Astrocyte (in vitro differentiated cells and primary cell): ENCODE measurements around the gene CELF4. TPM values are rescaled to one million over a fixed set of nuclear protein-coding genes. Genes with fewer than 3 reads are reported as not detected.

Source experiments
- DNase-seq: peaks from one replicate; pipeline ENCODE4 v3.0.0-alpha.2; 2010; ENCODE audit warnings: low read depth
- FAIRE-seq: peaks from 2 replicates; lab custom pipeline; 2011; peaks lifted over from hg19 to GRCh38; lab: Jason Lieb, UNC
- H2AFZ ChIP-seq: 2 replicates; pipeline ENCODE4 v1.6.0; 2012; ENCODE audit warnings: low read depth, low read length, inconsistent platforms
- H3K27ac ChIP-seq: 2 replicates; pipeline ENCODE4 v1.5.1; 2011; ENCODE audit warnings: low read depth, low read length, inconsistent platforms
- H3K27me3 ChIP-seq: 2 replicates; pipeline ENCODE4 v1.6.0; 2011; ENCODE audit warnings: low read length, inconsistent platforms; ENCODE audit not compliant: insufficient read depth
- H3K36me3 ChIP-seq: 2 replicates; pipeline ENCODE4 v1.5.1; 2011; ENCODE audit warnings: low read length, inconsistent platforms; ENCODE audit not compliant: insufficient read depth
- H3K4me1 ChIP-seq: 2 replicates; pipeline ENCODE4 v1.5.1; 2011; ENCODE audit warnings: low read length, inconsistent platforms; ENCODE audit not compliant: insufficient read depth
- H3K4me2 ChIP-seq: 2 replicates; pipeline ENCODE4 v1.6.0; 2012; ENCODE audit warnings: low read length, inconsistent platforms
- H3K4me3 ChIP-seq: 2 replicates; pipeline ENCODE4 v1.5.1; 2011; ENCODE audit warnings: low read depth, mild to moderate bottlenecking, low read length, inconsistent platforms; ENCODE audit not compliant: insufficient read depth
- H3K79me2 ChIP-seq: 2 replicates; pipeline ENCODE4 v1.6.0; 2012; ENCODE audit warnings: mild to moderate bottlenecking, low read length, inconsistent platforms; ENCODE audit not compliant: insufficient read depth
- H3K9ac ChIP-seq: 2 replicates; pipeline ENCODE4 v1.6.0; 2012; ENCODE audit warnings: mild to moderate bottlenecking, low read length, inconsistent platforms
- H3K9me3 ChIP-seq: 2 replicates; pipeline ENCODE4 v1.5.1; 2012; ENCODE audit warnings: low read depth, mild to moderate bottlenecking, low read length, inconsistent platforms; ENCODE audit not compliant: insufficient read depth
- H4K20me1 ChIP-seq: 2 replicates; pipeline ENCODE4 v1.6.0; 2012; ENCODE audit warnings: low read length, inconsistent platforms; ENCODE audit not compliant: insufficient read depth
- H3K27ac Mint-ChIP-seq: one replicate; pipeline ENCODE4 v1.8.0; 2021; ENCODE audit warnings: mild to moderate bottlenecking, mixed read lengths; ENCODE audit not compliant: unreplicated experiment
- H3K27me3 Mint-ChIP-seq: one replicate; pipeline ENCODE4 v1.8.0; 2021; ENCODE audit warnings: low read depth, mixed read lengths; ENCODE audit not compliant: unreplicated experiment
- H3K36me3 Mint-ChIP-seq: one replicate; pipeline ENCODE4 v1.8.0; 2021; ENCODE audit warnings: low read depth, mixed read lengths; ENCODE audit not compliant: unreplicated experiment
- H3K4me1 Mint-ChIP-seq: one replicate; pipeline ENCODE4 v1.8.0; 2021; ENCODE audit warnings: low read depth, mixed read lengths; ENCODE audit not compliant: unreplicated experiment
- H3K4me3 Mint-ChIP-seq: one replicate; pipeline ENCODE4 v1.8.0; 2021; ENCODE audit warnings: mild to moderate bottlenecking, moderate library complexity, mixed read lengths; ENCODE audit not compliant: unreplicated experiment
- H3K9me3 Mint-ChIP-seq: one replicate; pipeline ENCODE4 v1.8.0; 2021; ENCODE audit warnings: mild to moderate bottlenecking, mixed read lengths; ENCODE audit not compliant: unreplicated experiment
- CTCF ChIP-seq: IDR thresholded peaks from 2 replicates; pipeline ENCODE4 v1.5.1; 2011; ENCODE audit warnings: low read depth, mild to moderate bottlenecking, inconsistent platforms, low read length, moderate library complexity; ENCODE audit not compliant: insufficient read depth
- EZH2 ChIP-seq: IDR thresholded peaks from 2 replicates; pipeline ENCODE4 v1.6.1; 2012; ENCODE audit warnings: mild to moderate bottlenecking, low read length, inconsistent platforms; ENCODE audit not compliant: insufficient read depth
- total RNA-seq: library from RNA; stranded (reverse); gene quantifications from 2 replicates; pipeline ENCODE4 v1.2.1, GENCODE V29; 2021

Gene CELF4
- total RNA-seq, 1 donor from 2014 or later, result 0.16 TPM

GRCh38 chr18:37238282-37239108, 327.1 kb downstream of the CELF4 start:
- no peak overlapping the region for H3K9ac ChIP-seq
- Mint-ChIP-seq H3K4me3 (no peak overlapping the region), H3K27ac (no peak overlapping the region), H3K9me3 (no peaks in the 10 kb centered on the region), H3K27me3 (peaks cover 31% of the 10 kb centered on the region), H3K4me1 (peaks cover 7% of the 10 kb centered on the region), H3K36me3 (no peaks in the 10 kb centered on the region)
- no peaks in the 10 kb centered on the region for H3K36me3 ChIP-seq
- TF ChIP-seq EZH2, result no peak
- no peak for TF ChIP-seq CTCF
- no peak overlapping the region for H3K27ac ChIP-seq
- FAIRE-seq (no peak), DNase-seq (no peak)
- H3K79me2 ChIP-seq, result no peaks in the 10 kb centered on the region
- H3K27me3 ChIP-seq, result no peaks in the 10 kb centered on the region
- no peak overlapping the region for H3K4me2 ChIP-seq
- no peak overlapping the region for H2AFZ ChIP-seq
- H4K20me1 ChIP-seq, result no peaks in the 10 kb centered on the region
- no peaks in the 10 kb centered on the region for H3K4me1 ChIP-seq
- H3K9me3 ChIP-seq, result no peaks in the 10 kb centered on the region
- no peak overlapping the region for H3K4me3 ChIP-seq

GRCh38 chr18:37235583-37235982, 330.0 kb downstream of the CELF4 start:
- Mint-ChIP-seq H3K4me1 (peaks cover 7% of the 10 kb centered on the region), H3K36me3 (no peaks in the 10 kb centered on the region), H3K9me3 (no peaks in the 10 kb centered on the region), H3K27me3 (peaks cover 15% of the 10 kb centered on the region), H3K27ac (no peak overlapping the region), H3K4me3 (no peak overlapping the region)
- Histone ChIP-seq H3K36me3 (no peaks in the 10 kb centered on the region), H3K27ac (no peak overlapping the region), H2AFZ (no peak overlapping the region), H4K20me1 (no peaks in the 10 kb centered on the region), H3K79me2 (no peaks in the 10 kb centered on the region), H3K9me3 (no peaks in the 10 kb centered on the region), H3K4me1 (no peaks in the 10 kb centered on the region), H3K27me3 (no peaks in the 10 kb centered on the region), H3K9ac (no peak overlapping the region), H3K4me2 (no peak overlapping the region), H3K4me3 (no peak overlapping the region)
- no peak for FAIRE-seq
- no peak for DNase-seq
- TF ChIP-seq CTCF (no peak), EZH2 (no peak)

- H3K9me3 ChIP-seq, result no peaks in the 10 kb centered on the region
- Mint-ChIP-seq H3K36me3 (no peaks in the 10 kb centered on the region), H3K27ac (no peak overlapping the region), H3K9me3 (no peaks in the 10 kb centered on the region), H3K4me1 (no peaks in the 10 kb centered on the region), H3K4me3 (no peak overlapping the region), H3K27me3 (peaks cover 2% of the 10 kb centered on the region)
- no peak overlapping the region for H2AFZ ChIP-seq
- H3K4me1 ChIP-seq, result no peaks in the 10 kb centered on the region
- H3K79me2 ChIP-seq, result no peaks in the 10 kb centered on the region
- FAIRE-seq (no peak), DNase-seq (no peak)
- TF ChIP-seq CTCF, result no peak
- no peak for TF ChIP-seq EZH2
- H3K9ac ChIP-seq, result no peak overlapping the region
- H3K27me3 ChIP-seq, result no peaks in the 10 kb centered on the region
- no peaks in the 10 kb centered on the region for H3K36me3 ChIP-seq
- no peak overlapping the region for H3K27ac ChIP-seq
- H4K20me1 ChIP-seq, result no peaks in the 10 kb centered on the region
- no peak overlapping the region for H3K4me3 ChIP-seq
- no peak overlapping the region for H3K4me2 ChIP-seq
These were observed 334.3 kb downstream of the CELF4 start for GRCh38 chr18:37231251-37231650.
